Psoas muscle (tissue), 8 donors: Measurements from ENCODE around the gene LOXL4. TPM values are rescaled to one million over a fixed set of nuclear protein-coding genes. Genes with fewer than 3 reads are reported as not detected.

ENCODE experiments used
- ATAC-seq, 4 donors: fragments of 200-7000 bp; cut with Tn5 transposase; one replicate each; pipeline ENCODE4 v1.9.1; 2020; ENCODE audit warnings: moderate library complexity in 3 of 4, mild to moderate bottlenecking in 2 of 4
- DNase-seq, 2 donors: peaks; one replicate each; pipeline ENCODE4 v3.0.0-alpha.2; 2020
- H3K27ac ChIP-seq: fragments of 200-600 bp; one replicate; pipeline ENCODE4 v1.8.0; 2022
- H3K27me3 ChIP-seq, 3 donors: fragments of 200-600 bp in 1 of 3; one replicate each; pipeline versions ENCODE4 v1.6.1 to v1.8.0; 2013 to 2022; ENCODE audit warnings: low read length in 2 of 3, mild to moderate bottlenecking in 2 of 3, moderate library complexity in 1 of 3; ENCODE audit not compliant: insufficient read depth in 3 of 3
- H3K36me3 ChIP-seq, 2 donors: fragments of 200-600 bp in 1 of 2; one replicate each; pipeline versions ENCODE4 v1.6.1 to v1.8.0; 2013 to 2022; ENCODE audit warnings: low read depth in 1 of 2, mild to moderate bottlenecking in 1 of 2, moderate library complexity in 1 of 2; ENCODE audit not compliant: insufficient read depth in 1 of 2
- H3K4me1 ChIP-seq: fragments of 200-600 bp; one replicate; pipeline ENCODE4 v1.8.0; 2022
- H3K4me3 ChIP-seq: fragments of 200-600 bp; one replicate; pipeline ENCODE4 v1.8.0; 2022; ENCODE audit warnings: mild to moderate bottlenecking
- H3K9me3 ChIP-seq: fragments of 200-600 bp; one replicate; pipeline ENCODE4 v1.8.0; 2022
- WGBS, 3 donors: extraction: QIAGEN DNeasy Blood & Tissue Kit; methylation state at CpG; one replicate each; pipeline versions ENCODE4 v1.1.6 to v1.1.7; 2013; 5-methylcytosine and 5-hydroxymethylcytosine counted together
- intact Hi-C, 2 donors: fragments of 100-400 bp; cut with DNase I; formaldehyde crosslinking; loops; one replicate each; pipeline versions ENCODE4 v1.11.0 to v1.14.2; 2022
- polyA plus RNA-seq, 3 donors: library from polyadenylated mRNA; stranded (reverse); fragments of 200-250 nt; gene quantifications; one replicate each; pipeline ENCODE4 v1.2.3, GENCODE V29; 2013
- total RNA-seq, 4 donors: library from RNA; stranded (reverse); fragmentation: NEBNext Ultra II Directional in 2 of 4; extraction: Animal tissue kit (Norgen Biotek cat#: 25700) in 2 of 4; gene quantifications; one replicate each; pipeline versions ENCODE4 v1.2.1 to v1.2.4, GENCODE V29; 2021 to 2023
- TF ChIP-seq, protein P1 (sequence below): fragments of 200-600 bp; IDR thresholded peaks from one replicate; pipeline ENCODE4 v1.8.0; 2022; ENCODE audit warnings: antibody characterized with exemption
- donor health status: healthy with polysubstance abuse.
- donor health status: DM: no; HTN: no; CAD: no; lungs with moderate emphysema.
- donor health status: Bipolar disorder and iron deficiency.
- donor health status: healthy.
- donor health status: DM: yes; HTN: yes; CAD: no.
- donor health status: DM: no; HTN: no; CAD: no.
- donor health status: DM: no; HTN: no; CAD: no.
- donor health status: DM: yes; HTN: yes; CAD: no.

LOXL4 gene
- total and polyA plus RNA-seq, 7 donors = 2.9 to 26.3 (median 7.4) TPM

DNA sequence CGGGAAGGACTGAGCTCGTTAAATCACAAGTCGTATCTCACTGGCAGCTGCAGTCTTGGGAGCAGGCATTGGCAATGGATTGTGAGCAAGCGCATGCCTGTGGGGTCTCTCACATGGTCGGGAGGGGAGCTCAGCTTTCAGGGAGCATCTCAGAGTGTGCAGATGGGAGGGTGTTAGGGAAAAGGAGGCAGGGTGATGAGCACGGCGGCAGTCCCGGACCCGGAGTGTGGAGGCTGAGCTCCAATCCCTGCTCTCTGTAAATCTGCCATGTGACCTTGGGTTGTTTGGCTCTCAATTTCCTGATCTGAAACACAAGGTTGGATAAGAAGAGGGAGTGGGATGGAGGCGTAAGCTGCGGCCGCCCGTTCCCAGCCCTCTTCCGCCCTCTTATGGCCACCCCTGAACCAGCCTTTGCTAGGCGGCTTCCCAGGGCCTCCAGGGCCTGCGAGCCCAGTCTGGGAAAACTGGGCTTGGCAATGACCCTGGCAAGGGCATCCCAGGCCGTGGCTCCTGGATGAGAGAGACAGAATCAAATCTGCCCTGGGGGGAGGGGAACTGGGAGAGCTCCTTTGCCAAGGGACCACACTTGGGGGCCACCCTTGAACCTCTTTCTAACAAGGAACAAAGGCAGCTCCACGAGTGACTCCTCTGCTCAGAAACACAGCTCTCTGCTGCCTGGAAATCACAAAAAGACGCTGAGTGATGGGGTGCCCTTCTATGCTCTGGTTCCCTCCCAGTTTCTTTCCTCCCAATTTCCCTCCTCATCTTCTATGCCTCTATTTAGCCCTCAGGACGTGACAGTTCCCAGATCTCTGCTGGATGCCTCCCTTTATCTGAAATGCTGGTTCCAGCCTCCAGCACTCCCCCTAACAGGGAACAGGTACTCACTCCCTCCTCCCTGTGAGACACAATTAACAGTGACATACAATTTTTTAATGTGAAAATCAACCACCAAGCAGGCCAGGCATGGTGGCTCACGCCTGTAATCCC lies 41.7 kb upstream of the LOXL4 start:
- DNase-seq = peak; percentile 76 to 88
- Histone ChIP-seq H3K27me3 (peaks cover 0 to 3% (median 0%) of the 10 kb centered on the region in 3 donors), H3K4me3 (no peak overlapping the region), H3K4me1 (peaks cover 10% of the 10 kb centered on the region), H3K9me3 (no peaks in the 10 kb centered on the region), H3K27ac (no peak overlapping the region), H3K36me3 (no peaks in the 10 kb centered on the region)
- 16 to 19% (median 18%) methylated on average over 21 of the region's 21 CpGs for WGBS, 3 donors
- intact Hi-C loops = loop anchor here (1.0 to 10.0 kb wide), 4 partner anchors 47 to 137 kb away; no protein-coding TSS in a partner anchor
- TF ChIP-seq, protein P1, sequence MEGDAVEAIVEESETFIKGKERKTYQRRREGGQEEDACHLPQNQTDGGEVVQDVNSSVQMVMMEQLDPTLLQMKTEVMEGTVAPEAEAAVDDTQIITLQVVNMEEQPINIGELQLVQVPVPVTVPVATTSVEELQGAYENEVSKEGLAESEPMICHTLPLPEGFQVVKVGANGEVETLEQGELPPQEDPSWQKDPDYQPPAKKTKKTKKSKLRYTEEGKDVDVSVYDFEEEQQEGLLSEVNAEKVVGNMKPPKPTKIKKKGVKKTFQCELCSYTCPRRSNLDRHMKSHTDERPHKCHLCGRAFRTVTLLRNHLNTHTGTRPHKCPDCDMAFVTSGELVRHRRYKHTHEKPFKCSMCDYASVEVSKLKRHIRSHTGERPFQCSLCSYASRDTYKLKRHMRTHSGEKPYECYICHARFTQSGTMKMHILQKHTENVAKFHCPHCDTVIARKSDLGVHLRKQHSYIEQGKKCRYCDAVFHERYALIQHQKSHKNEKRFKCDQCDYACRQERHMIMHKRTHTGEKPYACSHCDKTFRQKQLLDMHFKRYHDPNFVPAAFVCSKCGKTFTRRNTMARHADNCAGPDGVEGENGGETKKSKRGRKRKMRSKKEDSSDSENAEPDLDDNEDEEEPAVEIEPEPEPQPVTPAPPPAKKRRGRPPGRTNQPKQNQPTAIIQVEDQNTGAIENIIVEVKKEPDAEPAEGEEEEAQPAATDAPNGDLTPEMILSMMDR = peak; percentile 86
- ATAC-seq = peak; percentile 83 to 91 (median 90)

DNA sequence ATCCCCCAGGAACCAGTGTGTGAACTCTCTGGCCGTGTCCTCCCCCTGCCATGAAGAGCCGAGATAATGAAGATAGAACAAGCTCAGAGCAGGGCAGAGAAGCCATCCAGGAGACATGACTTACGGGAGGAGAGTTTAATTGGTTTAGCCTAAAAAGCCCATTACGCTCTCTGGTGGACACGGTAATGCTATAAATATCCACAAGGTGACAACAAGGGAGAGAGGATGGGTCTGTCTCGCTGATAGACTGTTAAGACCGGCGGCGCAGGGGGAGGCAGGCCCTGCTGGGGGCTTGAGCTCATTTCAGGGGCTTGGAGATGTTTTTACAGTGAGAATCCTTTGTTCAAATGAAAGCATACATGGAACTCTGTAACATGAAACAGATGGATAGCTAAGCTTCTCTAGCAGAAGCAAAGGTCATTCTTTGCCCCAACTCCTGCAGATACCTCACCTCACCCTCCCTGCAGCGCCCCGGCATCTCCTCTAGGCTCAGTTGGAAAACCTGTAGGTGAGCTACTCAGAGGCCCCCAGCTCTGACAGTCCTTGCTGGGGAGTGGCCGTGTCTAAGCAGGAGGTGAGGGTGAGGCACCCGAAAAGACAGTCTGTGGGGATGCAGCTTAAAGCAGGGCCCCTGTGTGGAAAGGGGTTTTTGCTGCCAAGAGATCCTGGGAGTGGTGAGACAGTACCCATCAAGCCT lies 40.8 kb upstream of the LOXL4 start:
- no peaks in the 10 kb centered on the region for H3K9me3 ChIP-seq
- H3K4me3 ChIP-seq = no peak overlapping the region
- no peak for DNase-seq
- peak in 2 of 4 donors; percentile 3 to 35 for ATAC-seq
- no peaks in the 10 kb centered on the region for H3K36me3 ChIP-seq
- TF ChIP-seq, protein P1 = no peak
- peaks cover 3% of the 10 kb centered on the region for H3K4me1 ChIP-seq
- peaks cover 0 to 3% (median 0%) of the 10 kb centered on the region in 3 donors for H3K27me3 ChIP-seq
- H3K27ac ChIP-seq = no peak overlapping the region
- WGBS, 3 donors = 60 to 67% (median 64%) methylated on average over 13 of the region's 13 CpGs
- intact Hi-C loops = loop anchor here (1.0 to 10.0 kb wide), 4 partner anchors 47 to 137 kb away; no protein-coding TSS in a partner anchor

DNA sequence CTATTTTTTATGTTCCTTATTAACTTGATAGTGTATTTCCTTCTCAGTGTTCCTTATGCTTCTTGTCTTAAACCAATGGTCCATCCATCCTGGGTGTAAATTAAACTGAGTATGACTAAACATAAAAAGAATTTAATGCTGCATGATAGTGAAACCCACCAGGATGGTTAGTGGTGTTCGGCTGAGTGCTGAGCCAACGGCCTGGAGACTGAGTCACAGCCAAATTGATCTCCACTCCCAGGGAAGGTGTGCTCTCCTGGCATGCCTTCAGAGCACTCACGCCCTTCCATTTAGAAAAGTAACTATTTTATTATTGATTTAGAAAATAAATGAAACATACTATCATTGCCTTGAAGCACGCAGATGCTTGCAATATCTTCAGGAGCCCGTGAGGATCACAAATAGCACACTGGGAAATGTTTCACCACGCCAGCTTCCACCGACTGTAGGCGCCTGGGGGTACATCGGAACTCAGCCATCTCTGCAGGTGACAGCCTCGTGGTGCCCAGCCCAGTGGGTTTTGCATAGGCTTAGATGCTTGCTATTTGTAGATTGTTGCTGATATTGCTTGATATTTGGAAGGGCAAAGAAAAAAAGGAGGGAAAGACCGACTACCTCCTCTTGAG lies 40.0 kb upstream of the LOXL4 start:
- intact Hi-C loops = loop anchor here (5.0 to 10.0 kb wide), 3 partner anchors 46 to 136 kb away; no protein-coding TSS in a partner anchor

DNA sequence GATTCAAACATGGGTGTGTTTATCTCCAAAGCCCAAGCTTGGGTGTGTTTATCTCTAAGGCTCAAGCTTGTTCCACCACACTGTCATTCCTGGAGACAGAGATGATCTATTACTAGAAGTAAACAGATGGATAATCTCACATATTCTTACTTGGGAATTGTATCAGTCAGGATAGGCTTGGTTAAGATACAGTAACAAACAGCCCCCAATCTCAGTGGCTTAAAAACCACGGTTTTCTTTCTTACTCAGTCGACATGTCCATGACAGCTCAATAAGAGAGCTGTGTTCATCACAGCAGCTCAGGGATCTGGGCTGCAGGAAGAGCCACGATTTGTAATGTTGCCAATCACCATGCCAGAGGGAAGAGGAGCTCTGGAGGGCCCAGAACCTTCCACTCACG lies 38.5 kb upstream of the LOXL4 start:
- Histone ChIP-seq H3K9me3 (no peaks in the 10 kb centered on the region), H3K4me3 (no peak overlapping the region), H3K36me3 (no peaks in the 10 kb centered on the region), H3K27me3 (peaks cover 0 to 3% (median 0%) of the 10 kb centered on the region in 3 donors), H3K4me1 (peaks cover 7% of the 10 kb centered on the region), H3K27ac (no peak overlapping the region)
- ATAC-seq (no peak), DNase-seq (no peak)
- TF ChIP-seq, protein P1 = no peak
- intact Hi-C loops = loop anchor here (5.0 to 10.0 kb wide), 3 partner anchors 44 to 134 kb away; no protein-coding TSS in a partner anchor
- 85 to 86% (median 85%) methylated on average over 4 of the region's 4 CpGs for WGBS, 3 donors

More for the DNA sequence above, 40.0 kb upstream of the LOXL4 start:
- DNase-seq = no peak
- Histone ChIP-seq H3K27ac (no peak overlapping the region), H3K9me3 (no peaks in the 10 kb centered on the region), H3K27me3 (peaks cover 0 to 3% (median 0%) of the 10 kb centered on the region in 3 donors), H3K4me1 (no peaks in the 10 kb centered on the region), H3K4me3 (no peak overlapping the region), H3K36me3 (no peaks in the 10 kb centered on the region)
- ATAC-seq = no peak
- 91 to 92% (median 92%) methylated on average over 11 of the region's 11 CpGs for WGBS, 3 donors
- TF ChIP-seq, protein P1 = no peak
